LHCN-M2 (cell line): ENCODE results near the gene LOXL4. TPM values are rescaled to one million over a fixed set of nuclear protein-coding genes. Genes with fewer than 3 reads are reported as not detected.
"Not testable (repeated sequence)": the region's sequence is repeated elsewhere in the genome, so short reads cannot be mapped to it uniquely, and the experiment has no call there.

Source experiments
- DNase-seq: peaks from one replicate; pipeline ENCODE4 v3.0.0-alpha.2; 2012; ENCODE audit warnings: low read depth
- total RNA-seq: library from RNA; depleted of rRNA; stranded (reverse); fragments of >200 nt; gene quantifications from 2 replicates; pipeline ENCODE4 v1.2.3, GENCODE V29; 2014

The LOXL4 gene
- total RNA-seq, 1 experiment from 2014 or later = 0.46 TPM

- no peak for DNase-seq
Measured at GRCh38 chr10:98244586-98244985, 23.4 kb downstream of the LOXL4 start.

- DNase-seq = no peak
Measured at GRCh38 chr10:98244141-98244540, 23.9 kb downstream of the LOXL4 start.

GRCh38 chr10:98242823-98243222, 25.2 kb downstream of the LOXL4 start:
- DNase-seq = peak; percentile 29

- DNase-seq = no peak
Measured at GRCh38 chr10:98240524-98240923, 27.5 kb downstream of the LOXL4 start.

GRCh38 chr10:98238391-98238790, 29.6 kb downstream of the LOXL4 start:
- no peak for DNase-seq

GRCh38 chr10:98236862-98237261, 31.1 kb downstream of the LOXL4 start:
- DNase-seq = no peak

- DNase-seq = no peak
Measured at GRCh38 chr10:98235846-98236245, 32.1 kb downstream of the LOXL4 start.

- no peak for DNase-seq
Measured at GRCh38 chr10:98231417-98231816, 36.6 kb downstream of the LOXL4 start.

- DNase-seq = peak; percentile 64
Measured at GRCh38 chr10:98228266-98228665, 39.7 kb downstream of the LOXL4 start.

- DNase-seq = not testable (repeated sequence)
Measured at GRCh38 chr10:98227713-98228112, 40.3 kb downstream of the LOXL4 start.

- no peak for DNase-seq
Measured at GRCh38 chr10:98226508-98227144, 41.4 kb downstream of the LOXL4 start.

- no peak for DNase-seq
Measured at GRCh38 chr10:98224996-98225395, 43.0 kb downstream of the LOXL4 start.

- DNase-seq = peak; percentile 51
Measured at GRCh38 chr10:98224509-98224908, 43.5 kb downstream of the LOXL4 start.

- no peak for DNase-seq
Measured at GRCh38 chr10:98223874-98224273, 44.1 kb downstream of the LOXL4 start.

- DNase-seq = no peak
Measured at GRCh38 chr10:98217801-98218200, 50.2 kb downstream of the LOXL4 start.

- no peak for DNase-seq
Measured at GRCh38 chr10:98215373-98215772, 52.6 kb downstream of the LOXL4 start.

- DNase-seq = no peak
Measured at GRCh38 chr10:98213740-98214139, 54.3 kb downstream of the LOXL4 start.

GRCh38 chr10:98212196-98212595, 55.8 kb downstream of the LOXL4 start:
- no peak for DNase-seq

GRCh38 chr10:98209441-98209840, 58.6 kb downstream of the LOXL4 start:
- no peak for DNase-seq

GRCh38 chr10:98208925-98209324, 59.1 kb downstream of the LOXL4 start:
- no peak for DNase-seq

- DNase-seq = no peak
Measured at GRCh38 chr10:98205351-98205750, 62.6 kb downstream of the LOXL4 start.

GRCh38 chr10:98202378-98202777, 65.6 kb downstream of the LOXL4 start:
- DNase-seq = no peak

GRCh38 chr10:98201760-98202159, 66.2 kb downstream of the LOXL4 start:
- DNase-seq = no peak
